ENCODE results near the gene NEDD8.
A peak's percentile ranks its signal among the peaks of the same experiment; 100 is the strongest.

Gene NEDD8

DNA sequence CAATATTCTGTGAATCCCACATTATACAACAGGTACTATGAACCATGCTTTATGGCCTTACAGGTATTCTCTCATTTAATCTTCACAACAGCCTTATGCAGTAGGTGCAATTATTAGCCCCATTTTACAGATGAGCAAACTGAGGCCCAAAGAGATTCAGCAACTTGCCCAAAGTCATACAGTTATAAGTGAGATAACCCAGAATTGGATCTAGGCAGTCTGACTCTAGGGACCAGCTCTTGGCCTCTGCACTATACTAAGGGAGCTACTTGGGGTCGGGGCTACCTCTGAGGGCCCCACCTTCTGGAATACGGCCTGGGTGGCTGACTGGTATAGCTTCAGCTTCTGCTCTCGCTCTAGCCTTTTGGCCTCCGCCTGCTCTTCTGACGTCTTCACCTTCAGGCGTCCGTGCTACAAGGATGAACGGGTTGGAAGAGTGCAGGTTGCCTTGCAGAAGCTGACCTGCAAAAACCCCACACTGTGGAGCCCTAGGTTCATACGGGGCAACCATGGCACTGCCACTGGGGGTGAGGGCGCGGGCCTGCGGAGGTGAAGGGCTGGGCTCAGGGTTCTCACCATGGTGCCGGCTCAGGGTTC lies 38.5 kb upstream of the NEDD8 start:
- H3K4me3 ChIP-seq (ENCODE audit: control insufficient read depth, low read depth, low read length) = peak overlapping the region; percentile 91
- DNase-seq (ENCODE audit: low read depth) = no peak
- TF ChIP-seq, protein P1, sequence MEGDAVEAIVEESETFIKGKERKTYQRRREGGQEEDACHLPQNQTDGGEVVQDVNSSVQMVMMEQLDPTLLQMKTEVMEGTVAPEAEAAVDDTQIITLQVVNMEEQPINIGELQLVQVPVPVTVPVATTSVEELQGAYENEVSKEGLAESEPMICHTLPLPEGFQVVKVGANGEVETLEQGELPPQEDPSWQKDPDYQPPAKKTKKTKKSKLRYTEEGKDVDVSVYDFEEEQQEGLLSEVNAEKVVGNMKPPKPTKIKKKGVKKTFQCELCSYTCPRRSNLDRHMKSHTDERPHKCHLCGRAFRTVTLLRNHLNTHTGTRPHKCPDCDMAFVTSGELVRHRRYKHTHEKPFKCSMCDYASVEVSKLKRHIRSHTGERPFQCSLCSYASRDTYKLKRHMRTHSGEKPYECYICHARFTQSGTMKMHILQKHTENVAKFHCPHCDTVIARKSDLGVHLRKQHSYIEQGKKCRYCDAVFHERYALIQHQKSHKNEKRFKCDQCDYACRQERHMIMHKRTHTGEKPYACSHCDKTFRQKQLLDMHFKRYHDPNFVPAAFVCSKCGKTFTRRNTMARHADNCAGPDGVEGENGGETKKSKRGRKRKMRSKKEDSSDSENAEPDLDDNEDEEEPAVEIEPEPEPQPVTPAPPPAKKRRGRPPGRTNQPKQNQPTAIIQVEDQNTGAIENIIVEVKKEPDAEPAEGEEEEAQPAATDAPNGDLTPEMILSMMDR (conservative IDR thresholded peaks at IDR 0.05; ENCODE audit: control insufficient read depth, insufficient read depth, low read depth, low read length) = no peak

DNA sequence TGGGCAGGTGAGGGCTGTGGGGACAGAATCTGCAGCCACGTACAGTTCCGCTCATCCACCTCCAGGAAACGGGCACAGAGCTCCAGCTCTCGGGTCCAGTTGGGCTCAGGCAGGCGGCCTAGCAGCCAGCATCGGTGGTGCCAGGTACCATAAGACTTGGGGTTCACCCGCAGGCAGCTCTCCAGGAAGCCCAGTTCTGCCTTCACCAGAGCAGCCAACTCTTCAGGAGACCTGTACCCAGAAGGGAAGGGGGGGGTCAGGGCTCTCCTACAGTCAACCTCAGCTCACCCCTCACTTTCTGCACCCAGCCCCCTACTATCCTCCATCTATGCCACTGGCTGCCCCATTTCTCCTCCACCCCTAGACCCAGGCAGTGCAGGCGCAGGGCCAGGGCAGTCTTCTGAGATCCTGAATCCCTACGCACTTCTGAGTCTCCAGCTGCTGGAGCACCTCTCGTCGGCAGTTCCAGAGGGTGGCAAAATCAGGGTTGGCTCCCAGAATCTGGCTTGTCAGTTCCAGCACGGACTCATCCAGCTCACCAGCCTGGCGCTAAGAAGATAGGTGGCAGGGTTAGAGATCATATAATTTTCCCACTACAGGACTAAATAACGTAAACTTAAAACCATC lies 37.9 kb upstream of the NEDD8 start:
- TF ChIP-seq, protein P1 (conservative IDR thresholded peaks at IDR 0.05; ENCODE audit: control insufficient read depth, insufficient read depth, low read depth, low read length) = no peak
- no peak overlapping the region for H3K4me3 ChIP-seq (ENCODE audit: control insufficient read depth, low read depth, low read length)
- no peak for DNase-seq (ENCODE audit: low read depth)

DNA sequence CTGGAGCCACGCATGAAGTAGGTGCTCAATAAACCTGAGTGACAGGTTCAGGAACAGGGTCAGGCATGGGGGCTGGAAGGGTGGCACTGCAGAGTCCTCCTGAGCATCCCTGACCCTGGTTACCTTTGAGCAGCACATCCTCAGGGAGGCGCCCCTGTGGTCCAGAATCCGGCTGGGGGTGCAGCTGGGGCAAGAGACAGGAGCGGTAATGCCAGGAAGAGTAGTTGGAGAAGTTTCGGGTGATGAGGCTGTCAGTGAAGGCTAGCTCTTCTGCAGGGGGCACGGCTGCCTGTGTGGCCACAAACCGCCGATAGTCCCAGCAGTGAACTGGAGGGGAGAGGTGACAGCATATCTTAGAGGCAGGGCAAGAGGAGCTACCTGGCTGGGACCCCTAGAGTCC lies 37.2 kb upstream of the NEDD8 start:
- H3K4me3 ChIP-seq (ENCODE audit: control insufficient read depth, low read depth, low read length) = no peak overlapping the region
- no peak for DNase-seq (ENCODE audit: low read depth)
- TF ChIP-seq, protein P1 (conservative IDR thresholded peaks at IDR 0.05; ENCODE audit: control insufficient read depth, insufficient read depth, low read depth, low read length) = no peak

DNA sequence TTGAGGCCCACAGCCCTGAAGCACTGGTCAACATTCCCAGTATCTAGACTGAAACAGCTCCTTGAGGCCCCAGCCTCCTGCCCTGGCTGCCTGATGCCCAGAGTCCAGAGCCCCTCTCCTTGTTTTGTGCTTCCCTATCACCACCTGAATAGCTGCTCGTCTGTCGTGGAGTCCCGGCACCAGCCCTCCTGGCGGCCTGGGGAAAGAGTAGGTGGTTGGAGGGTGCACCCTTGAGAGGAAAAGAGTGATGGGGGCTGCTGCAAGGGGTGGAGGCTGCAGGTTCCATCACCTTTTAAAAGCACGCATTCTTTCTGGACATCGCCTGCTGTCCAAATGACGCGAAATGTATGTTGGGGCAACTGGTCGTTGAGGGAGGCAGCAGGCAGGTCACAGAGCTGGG lies 36.1 kb upstream of the NEDD8 start:
- no peak overlapping the region for H3K4me3 ChIP-seq (ENCODE audit: control insufficient read depth, low read depth, low read length)
- DNase-seq (ENCODE audit: low read depth) = no peak
- TF ChIP-seq, protein P1 (conservative IDR thresholded peaks at IDR 0.05; ENCODE audit: control insufficient read depth, insufficient read depth, low read depth, low read length) = no peak

DNA sequence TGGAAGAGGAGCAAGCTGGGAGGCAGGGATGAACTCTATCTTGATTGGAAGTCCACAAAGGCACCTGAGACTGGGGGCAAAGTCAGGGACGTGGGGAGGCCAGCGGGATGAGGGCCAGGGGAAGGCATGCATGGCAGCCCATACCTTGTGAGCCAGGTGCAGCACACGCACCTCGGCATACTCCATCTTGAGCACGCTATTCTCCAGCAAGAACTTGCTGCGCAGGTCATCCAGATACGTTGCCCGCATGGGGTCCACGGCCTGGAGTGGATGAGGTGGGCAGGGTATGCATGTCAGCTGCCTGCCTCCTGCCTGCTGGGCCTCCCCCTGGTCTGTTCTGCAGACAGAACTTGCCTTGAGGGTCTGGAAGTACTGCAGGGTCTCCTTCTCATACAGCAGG lies 35.3 kb upstream of the NEDD8 start:
- DNase-seq (ENCODE audit: low read depth) = no peak
- H3K4me3 ChIP-seq (ENCODE audit: control insufficient read depth, low read depth, low read length) = no peak overlapping the region
- TF ChIP-seq, protein P1 (conservative IDR thresholded peaks at IDR 0.05; ENCODE audit: control insufficient read depth, insufficient read depth, low read depth, low read length) = no peak

DNA sequence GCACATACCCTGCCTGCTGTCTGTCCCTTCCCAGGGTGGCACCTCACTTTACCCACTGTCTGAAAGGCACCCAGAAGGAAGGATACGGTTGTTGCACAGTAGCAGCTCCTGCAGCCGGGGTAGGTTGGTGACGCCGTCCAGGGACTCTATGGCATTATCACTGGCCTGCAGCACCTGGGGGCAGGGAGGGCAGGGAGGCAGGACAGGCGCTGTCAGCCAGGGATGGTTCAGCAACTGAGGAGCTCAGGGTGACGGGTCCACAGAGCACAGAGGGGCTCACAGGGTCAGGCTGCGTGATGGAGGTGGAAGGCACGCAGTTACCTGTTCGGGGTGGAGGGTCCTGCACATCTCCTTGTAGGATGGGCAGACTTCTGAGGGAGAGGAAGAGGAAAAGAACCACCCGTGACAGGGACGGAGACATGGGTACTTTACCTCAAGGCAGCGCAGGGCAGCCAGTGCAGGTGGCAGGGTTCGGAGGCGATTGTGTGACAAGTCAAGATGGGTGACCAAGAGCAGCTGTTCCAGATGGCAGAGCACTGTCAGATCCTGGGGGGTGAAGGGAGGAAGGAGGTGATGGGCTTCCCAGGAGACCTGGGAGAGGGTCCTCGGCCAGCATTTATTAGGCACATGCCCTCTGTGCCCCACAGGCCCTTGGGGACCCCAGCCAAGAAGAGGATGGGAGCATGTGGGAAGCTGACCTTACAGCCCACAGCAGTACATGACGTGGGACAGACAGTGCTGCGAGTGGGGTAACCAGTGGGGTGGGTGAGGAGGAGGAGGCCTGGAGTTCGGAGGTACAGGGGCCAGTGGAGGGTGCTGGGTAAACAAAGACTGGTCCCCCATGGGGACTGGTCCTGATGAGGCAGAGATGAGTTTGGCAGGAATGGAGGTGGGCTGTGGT lies 34.4 kb upstream of the NEDD8 start:
- TF ChIP-seq, protein P1 (conservative IDR thresholded peaks at IDR 0.05; ENCODE audit: control insufficient read depth, insufficient read depth, low read depth, low read length) = no peak
- H3K4me3 ChIP-seq (ENCODE audit: control insufficient read depth, low read depth, low read length) = no peak overlapping the region

More for the DNA sequence above, 34.4 kb upstream of the NEDD8 start:
- no peak for DNase-seq (ENCODE audit: low read depth)

Measured in fibroblast of mammary gland (primary cell).